ENCODE data around the gene CPA5. TPM values are rescaled to one million over a fixed set of nuclear protein-coding genes. Genes with fewer than 3 reads are reported as not detected.

The CPA5 gene
- total RNA-seq, 1 donor from 2014 or later = not detected

DNA sequence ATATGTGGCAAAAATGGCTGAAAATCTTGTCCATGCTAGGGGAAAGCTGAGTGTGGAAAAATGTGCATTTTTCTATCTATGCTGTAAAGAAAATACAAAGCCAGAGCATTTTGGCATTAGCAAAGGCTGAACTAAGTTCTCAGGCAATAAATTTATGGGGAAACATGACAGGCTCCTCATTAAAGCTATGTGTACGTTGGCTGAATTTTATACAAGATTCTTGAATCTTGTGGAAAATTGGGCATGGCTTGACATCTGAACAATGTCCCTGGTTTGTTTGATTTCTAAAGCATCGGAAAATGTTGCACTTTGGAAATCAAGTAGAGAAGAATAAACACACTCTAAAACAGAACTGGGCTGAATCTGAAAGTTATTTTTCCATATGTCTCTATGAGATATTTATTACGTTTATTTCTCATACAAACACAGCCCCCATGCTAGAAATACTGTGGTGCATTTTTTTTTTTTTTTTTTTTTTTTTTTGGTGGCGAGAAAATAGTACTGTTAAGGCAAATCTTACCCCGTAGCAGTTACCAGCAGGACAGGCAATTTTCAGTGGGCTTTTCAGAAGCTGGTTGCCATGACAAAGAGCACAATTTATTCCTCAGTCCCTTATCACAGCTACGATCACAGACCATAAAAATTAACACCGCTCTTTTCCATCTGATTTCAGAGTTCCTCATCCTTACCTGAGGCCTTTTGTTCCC, 52.6 kb downstream of the CPA5 start:
- TF ChIP-seq, protein P1, sequence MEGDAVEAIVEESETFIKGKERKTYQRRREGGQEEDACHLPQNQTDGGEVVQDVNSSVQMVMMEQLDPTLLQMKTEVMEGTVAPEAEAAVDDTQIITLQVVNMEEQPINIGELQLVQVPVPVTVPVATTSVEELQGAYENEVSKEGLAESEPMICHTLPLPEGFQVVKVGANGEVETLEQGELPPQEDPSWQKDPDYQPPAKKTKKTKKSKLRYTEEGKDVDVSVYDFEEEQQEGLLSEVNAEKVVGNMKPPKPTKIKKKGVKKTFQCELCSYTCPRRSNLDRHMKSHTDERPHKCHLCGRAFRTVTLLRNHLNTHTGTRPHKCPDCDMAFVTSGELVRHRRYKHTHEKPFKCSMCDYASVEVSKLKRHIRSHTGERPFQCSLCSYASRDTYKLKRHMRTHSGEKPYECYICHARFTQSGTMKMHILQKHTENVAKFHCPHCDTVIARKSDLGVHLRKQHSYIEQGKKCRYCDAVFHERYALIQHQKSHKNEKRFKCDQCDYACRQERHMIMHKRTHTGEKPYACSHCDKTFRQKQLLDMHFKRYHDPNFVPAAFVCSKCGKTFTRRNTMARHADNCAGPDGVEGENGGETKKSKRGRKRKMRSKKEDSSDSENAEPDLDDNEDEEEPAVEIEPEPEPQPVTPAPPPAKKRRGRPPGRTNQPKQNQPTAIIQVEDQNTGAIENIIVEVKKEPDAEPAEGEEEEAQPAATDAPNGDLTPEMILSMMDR (IDR thresholded peaks at IDR 0.05; ENCODE audit: insufficient read depth, low read length, severe bottlenecking) = no peak

DNA sequence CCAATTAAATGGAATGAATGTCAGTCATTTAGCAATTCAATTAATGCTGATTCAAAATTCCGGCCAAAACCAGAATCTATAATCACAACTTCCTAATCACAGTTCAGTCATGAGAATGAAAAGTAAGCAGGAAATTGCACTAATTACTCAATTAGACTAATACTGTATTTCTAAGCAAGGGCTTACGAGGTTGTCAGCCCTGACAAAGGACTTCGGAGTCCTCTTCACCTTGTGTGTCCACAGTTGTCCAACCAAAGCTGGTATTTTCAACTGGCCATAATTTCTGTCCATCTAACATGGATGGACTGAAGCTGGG, 53.1 kb downstream of the CPA5 start:
- TF ChIP-seq, protein P1 (IDR thresholded peaks at IDR 0.05; ENCODE audit: insufficient read depth, low read length, severe bottlenecking) = no peak
- FAIRE-seq = no peak
- no peak for DNase-seq (ENCODE audit: low read depth)
- Histone ChIP-seq H3K4me3 (ENCODE audit: low read depth, low read length) (no peak overlapping the region), H3K36me3 (ENCODE audit: control insufficient read depth, insufficient read depth, low read length) (peaks cover 1% of the 10 kb centered on the region), H3K27me3 (ENCODE audit: control insufficient read depth, insufficient read depth, low read length) (no peaks in the 10 kb centered on the region)

More for the DNA sequence above, 52.6 kb downstream of the CPA5 start:
- H3K4me3 ChIP-seq (ENCODE audit: low read depth, low read length) = no peak overlapping the region
- FAIRE-seq = no peak
- no peaks in the 10 kb centered on the region for H3K36me3 ChIP-seq (ENCODE audit: control insufficient read depth, insufficient read depth, low read length)
- H3K27me3 ChIP-seq (ENCODE audit: control insufficient read depth, insufficient read depth, low read length) = no peaks in the 10 kb centered on the region
- no peak for DNase-seq (ENCODE audit: low read depth)

- DNase-seq (ENCODE audit: low read depth) (no peak), FAIRE-seq (no peak)
- no peak overlapping the region for H3K4me3 ChIP-seq (ENCODE audit: low read depth, low read length)
- TF ChIP-seq, protein P1 (IDR thresholded peaks at IDR 0.05; ENCODE audit: insufficient read depth, low read length, severe bottlenecking) = no peak
- no peaks in the 10 kb centered on the region for H3K27me3 ChIP-seq (ENCODE audit: control insufficient read depth, insufficient read depth, low read length)
- H3K36me3 ChIP-seq (ENCODE audit: control insufficient read depth, insufficient read depth, low read length) = peaks cover 1% of the 10 kb centered on the region
These were observed 54.0 kb downstream of the CPA5 start for GRCh38 chr7:130398526-130399090.

DNA sequence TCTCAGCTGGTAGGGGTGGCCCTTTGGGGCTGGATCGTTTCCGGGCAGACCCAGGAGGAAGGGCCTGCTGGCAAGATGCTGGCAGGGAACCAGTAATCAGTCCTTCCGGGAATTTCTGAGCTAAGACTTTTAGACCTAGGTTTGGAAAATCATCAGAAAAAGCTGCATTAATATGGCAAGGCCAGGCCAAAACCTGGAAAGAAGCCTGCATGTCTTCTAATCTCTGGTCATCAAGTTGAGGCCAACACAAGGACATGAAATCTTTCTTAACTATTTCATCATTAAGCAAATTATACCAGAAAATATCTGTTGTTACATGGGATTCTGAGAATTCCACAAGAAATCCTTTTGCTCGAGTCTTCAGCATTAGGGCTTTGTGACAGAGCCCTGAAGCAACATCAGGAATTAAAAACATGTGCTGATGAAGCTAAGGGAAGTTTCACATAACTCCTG, 55.5 kb downstream of the CPA5 start:
- no peak for FAIRE-seq

GRCh38 chr7:130401101-130401500, 56.5 kb downstream of the CPA5 start:
- no peak for FAIRE-seq

More for the DNA sequence above, 55.5 kb downstream of the CPA5 start:
- H3K4me3 ChIP-seq (ENCODE audit: low read depth, low read length) = no peak overlapping the region
- no peak for DNase-seq (ENCODE audit: low read depth)
- H3K27me3 ChIP-seq (ENCODE audit: control insufficient read depth, insufficient read depth, low read length) = no peaks in the 10 kb centered on the region
- H3K36me3 ChIP-seq (ENCODE audit: control insufficient read depth, insufficient read depth, low read length) = peaks cover 1% of the 10 kb centered on the region
- TF ChIP-seq, protein P1 (IDR thresholded peaks at IDR 0.05; ENCODE audit: insufficient read depth, low read length, severe bottlenecking) = no peak

More at GRCh38 chr7:130401101-130401500, 56.5 kb downstream of the CPA5 start:
- no peak overlapping the region for H3K4me3 ChIP-seq (ENCODE audit: low read depth, low read length)
- no peak for DNase-seq (ENCODE audit: low read depth)
- H3K36me3 ChIP-seq (ENCODE audit: control insufficient read depth, insufficient read depth, low read length) = peaks cover 1% of the 10 kb centered on the region
- H3K27me3 ChIP-seq (ENCODE audit: control insufficient read depth, insufficient read depth, low read length) = no peaks in the 10 kb centered on the region
- TF ChIP-seq, protein P1 (IDR thresholded peaks at IDR 0.05; ENCODE audit: insufficient read depth, low read length, severe bottlenecking) = no peak

All from bronchial epithelial cell (primary cell).